Osteoblast (primary cell): Measurements from ENCODE around the gene MINPP1. TPM values are rescaled to one million over a fixed set of nuclear protein-coding genes. Genes with fewer than 3 reads are reported as not detected.

Experiments used
- DNase-seq: peaks from one replicate; pipeline ENCODE4 v3.0.0; 2011; ENCODE audit warnings: low spot score, mixed read lengths; ENCODE audit not compliant: insufficient read length; ENCODE audit errors: missing footprints
- H2AFZ ChIP-seq: 2 replicates; pipeline ENCODE4 v1.6.0; 2011; ENCODE audit warnings: mild to moderate bottlenecking, low read length
- H3K27ac ChIP-seq: 2 replicates; pipeline ENCODE4 v1.5.1; 2011; ENCODE audit warnings: mild to moderate bottlenecking, low read depth, low read length, moderate library complexity
- H3K27me3 ChIP-seq: 2 replicates; pipeline ENCODE4 v1.6.0; 2012; ENCODE audit warnings: mild to moderate bottlenecking, control low read depth, inconsistent platforms, low read length, moderate library complexity; ENCODE audit not compliant: insufficient read depth
- H3K36me3 ChIP-seq: 2 replicates; pipeline ENCODE4 v1.5.1; 2011; ENCODE audit warnings: mild to moderate bottlenecking, low read length, control low read depth, moderate library complexity; ENCODE audit not compliant: insufficient read depth
- H3K4me1 ChIP-seq: 2 replicates; pipeline ENCODE4 v1.5.1; 2011; ENCODE audit warnings: mild to moderate bottlenecking, low read length, control low read depth, moderate library complexity; ENCODE audit not compliant: insufficient read depth
- H3K4me2 ChIP-seq: 2 replicates; pipeline ENCODE4 v1.6.0; 2011; ENCODE audit warnings: mild to moderate bottlenecking, low read length; ENCODE audit not compliant: insufficient read depth
- H3K4me3 ChIP-seq: fragments of 200-600 bp; sonication (generic); 3 replicates; pipeline ENCODE4 v1.5.1; 2012; ENCODE audit warnings: mild to moderate bottlenecking, low read length, inconsistent platforms; ENCODE audit not compliant: insufficient read depth
- H3K79me2 ChIP-seq: 2 replicates; pipeline ENCODE4 v1.6.0; 2012; ENCODE audit warnings: mild to moderate bottlenecking, low read length, control low read depth, inconsistent platforms; ENCODE audit not compliant: insufficient read depth
- H3K9me3 ChIP-seq: 2 replicates; pipeline ENCODE4 v1.5.1; 2011; ENCODE audit warnings: low read depth, low read length, control low read depth
- H4K20me1 ChIP-seq: 2 replicates; pipeline ENCODE4 v1.6.0; 2012; ENCODE audit warnings: mild to moderate bottlenecking, low read length, control low read depth; ENCODE audit not compliant: insufficient read depth
- CTCF ChIP-seq: IDR thresholded peaks from 2 replicates; pipeline ENCODE4 v1.5.1; 2011; ENCODE audit warnings: mild to moderate bottlenecking, low read depth, low read length, moderate library complexity; ENCODE audit errors: extremely low read depth
- total RNA-seq: library from RNA; depleted of rRNA; stranded (reverse); fragments of >200 nt; gene quantifications from 2 replicates; pipeline ENCODE4 v1.2.3, GENCODE V29; 2012

Gene MINPP1
- total RNA-seq, 1 donor = 22.1 TPM

DNA sequence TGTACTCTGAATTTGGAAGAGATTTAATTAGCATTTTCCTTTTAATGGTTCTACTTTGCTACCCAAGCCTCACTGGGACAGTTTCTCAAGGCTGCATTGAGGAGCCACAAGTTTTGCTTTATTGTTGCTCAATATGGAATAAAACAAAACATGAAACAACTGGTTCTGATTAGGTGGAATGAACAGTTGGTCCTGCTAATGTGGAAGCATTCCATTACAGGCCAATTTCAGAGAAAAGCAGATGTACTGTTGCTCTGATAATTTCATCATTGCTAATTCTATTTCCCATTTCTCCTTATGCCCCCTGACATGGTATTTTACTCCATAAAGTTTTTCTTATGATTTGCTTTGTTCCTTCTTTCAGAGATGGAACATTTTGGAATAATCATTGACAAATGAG, 89.0 kb downstream of the MINPP1 start:
- TF ChIP-seq CTCF = no peak
- H3K4me1 ChIP-seq = peaks cover 5% of the 10 kb centered on the region
- H3K27me3 ChIP-seq = no peaks in the 10 kb centered on the region
- no peak overlapping the region for H3K27ac ChIP-seq
- DNase-seq = no peak
- no peaks in the 10 kb centered on the region for H3K36me3 ChIP-seq
- H3K4me3 ChIP-seq = no peak overlapping the region
- no peaks in the 10 kb centered on the region for H3K9me3 ChIP-seq
- no peak overlapping the region for H3K4me2 ChIP-seq
- H2AFZ ChIP-seq = no peak overlapping the region
- no peaks in the 10 kb centered on the region for H4K20me1 ChIP-seq
- no peaks in the 10 kb centered on the region for H3K79me2 ChIP-seq

- TF ChIP-seq CTCF = no peak
- H3K4me2 ChIP-seq = no peak overlapping the region
- H3K27me3 ChIP-seq = no peaks in the 10 kb centered on the region
These were observed 89.5 kb downstream of the MINPP1 start for GRCh38 chr10:87594181-87594580.

DNA sequence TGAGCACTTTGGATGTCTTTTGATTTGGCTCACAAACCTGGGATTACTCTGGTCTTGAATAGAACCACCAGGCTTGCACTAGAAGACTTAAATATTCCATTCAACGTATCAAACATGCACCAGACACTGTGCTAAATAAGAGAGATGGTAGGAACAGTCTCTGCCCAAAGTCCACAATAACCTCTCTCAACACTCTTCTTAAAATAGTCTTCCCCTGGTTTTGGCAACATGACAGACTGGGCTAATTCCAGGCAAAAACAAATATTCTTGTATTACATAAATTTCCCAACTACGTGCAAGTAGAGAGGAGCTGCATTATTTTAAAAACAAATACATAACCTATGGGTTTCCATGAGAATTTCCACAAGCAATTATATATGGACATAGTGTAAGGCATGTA, 90.2 kb downstream of the MINPP1 start:
- Histone ChIP-seq H3K4me2 (no peak overlapping the region), H3K4me3 (no peak overlapping the region), H4K20me1 (no peaks in the 10 kb centered on the region), H2AFZ (peak overlapping the region; percentile 26), H3K4me1 (no peaks in the 10 kb centered on the region), H3K27ac (no peak overlapping the region), H3K9me3 (no peaks in the 10 kb centered on the region), H3K79me2 (no peaks in the 10 kb centered on the region), H3K27me3 (no peaks in the 10 kb centered on the region), H3K36me3 (no peaks in the 10 kb centered on the region)
- no peak for TF ChIP-seq CTCF
- DNase-seq = no peak

More at GRCh38 chr10:87594181-87594580, 89.5 kb downstream of the MINPP1 start:
- Histone ChIP-seq H3K9me3 (no peaks in the 10 kb centered on the region), H3K27ac (no peak overlapping the region), H4K20me1 (no peaks in the 10 kb centered on the region), H2AFZ (no peak overlapping the region), H3K36me3 (no peaks in the 10 kb centered on the region), H3K79me2 (no peaks in the 10 kb centered on the region), H3K4me1 (peaks cover 5% of the 10 kb centered on the region), H3K4me3 (no peak overlapping the region)
- DNase-seq = peak; percentile 25

DNA sequence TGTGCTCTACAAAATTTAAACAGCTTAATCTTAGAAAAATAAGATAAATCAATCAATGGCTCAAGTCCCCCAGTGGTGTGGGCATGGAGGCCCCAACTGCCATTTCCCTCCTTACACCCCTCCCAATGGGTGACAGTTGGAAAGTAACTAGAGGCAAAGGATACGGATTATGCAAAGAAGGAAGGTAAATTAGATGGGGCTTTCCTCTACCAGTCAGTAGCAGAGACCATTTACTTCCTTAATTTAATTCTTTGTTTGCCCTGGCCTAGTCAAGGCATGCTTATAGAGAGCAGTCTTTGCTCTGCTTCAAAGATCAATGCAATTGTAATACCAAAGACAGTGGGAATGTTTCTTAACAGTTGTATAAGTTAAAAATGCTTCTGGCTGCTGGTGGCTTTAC, 91.7 kb downstream of the MINPP1 start:
- no peaks in the 10 kb centered on the region for H3K4me1 ChIP-seq
- no peak overlapping the region for H3K27ac ChIP-seq
- no peak overlapping the region for H3K4me3 ChIP-seq
- no peak for DNase-seq
- no peak overlapping the region for H3K4me2 ChIP-seq
- TF ChIP-seq CTCF = no peak
- H3K79me2 ChIP-seq = no peaks in the 10 kb centered on the region
- H3K9me3 ChIP-seq = no peaks in the 10 kb centered on the region
- H2AFZ ChIP-seq = no peak overlapping the region
- no peaks in the 10 kb centered on the region for H4K20me1 ChIP-seq
- no peaks in the 10 kb centered on the region for H3K36me3 ChIP-seq
- H3K27me3 ChIP-seq = no peaks in the 10 kb centered on the region
